CD1c-positive myeloid dendritic cell (primary cell): ENCODE measurements around the gene KCNJ1.

Experiments used
- DNase-seq: peaks from one replicate; pipeline ENCODE4 v3.0.0-alpha.2; 2016; ENCODE audit errors: extremely low spot score

KCNJ1 gene

DNA sequence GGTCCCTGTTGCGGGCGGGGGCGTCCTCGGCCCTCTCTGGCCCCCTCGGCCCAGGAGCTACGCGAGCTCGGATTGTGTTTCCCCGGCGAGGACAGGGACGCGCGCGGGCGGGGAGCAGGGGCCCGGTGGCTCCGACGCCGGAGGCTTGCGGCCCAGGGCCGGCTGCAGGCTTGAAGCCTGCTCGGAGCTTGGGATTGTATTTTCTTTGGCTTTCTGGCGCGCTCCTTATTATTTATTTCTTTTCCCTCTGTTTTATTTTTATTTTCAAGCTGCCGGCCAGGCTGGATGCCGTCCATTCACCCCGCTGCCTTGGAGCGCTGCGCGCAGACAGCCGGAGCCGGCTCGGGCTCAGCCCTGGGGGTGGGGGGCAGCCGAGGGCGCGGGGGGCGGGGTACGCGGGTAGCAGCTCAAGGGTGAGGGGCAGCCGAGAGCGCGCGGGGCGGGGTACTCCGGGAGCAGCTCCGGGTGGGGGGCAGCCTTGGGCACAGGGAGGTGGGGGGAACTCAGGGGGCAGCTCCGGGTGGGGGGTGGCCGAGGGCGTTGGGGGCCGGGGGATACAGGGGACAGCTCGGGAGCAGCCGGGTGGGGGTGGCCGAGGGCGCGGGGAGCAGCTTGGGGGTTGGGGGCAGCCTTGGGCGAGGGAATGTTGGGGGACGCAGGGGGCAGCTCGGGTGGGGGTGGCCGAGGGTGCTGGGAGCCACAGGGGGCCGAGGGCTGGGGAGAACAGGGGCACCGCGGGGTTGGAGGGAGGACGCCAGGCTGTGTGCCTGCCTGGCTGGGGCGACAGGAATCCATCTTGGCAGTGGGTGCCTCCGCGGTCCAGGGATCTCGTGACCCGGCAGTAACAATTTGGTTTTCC lies 42.7 kb downstream of the KCNJ1 start:
- no peak for DNase-seq

DNA sequence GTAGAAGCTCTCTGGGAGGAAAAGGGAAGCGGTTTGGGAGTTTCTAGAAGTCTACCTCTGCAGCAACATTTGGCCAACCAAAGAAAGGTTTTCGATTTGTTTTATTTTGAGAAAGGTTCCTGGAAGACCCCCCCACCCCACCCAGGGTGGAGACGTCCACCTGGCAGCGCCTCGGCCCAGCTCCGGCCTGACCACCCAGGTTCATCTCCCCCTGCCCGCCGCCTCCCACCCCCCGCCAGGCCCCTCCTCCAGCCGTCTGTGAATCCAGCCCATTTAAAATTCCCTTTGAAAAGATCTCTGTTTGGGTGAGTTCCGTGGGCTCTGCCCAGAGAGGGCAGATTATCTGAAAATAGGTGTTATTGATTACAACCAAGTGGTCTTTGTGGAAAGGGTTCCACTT lies 43.3 kb downstream of the KCNJ1 start:
- DNase-seq = no peak

DNA sequence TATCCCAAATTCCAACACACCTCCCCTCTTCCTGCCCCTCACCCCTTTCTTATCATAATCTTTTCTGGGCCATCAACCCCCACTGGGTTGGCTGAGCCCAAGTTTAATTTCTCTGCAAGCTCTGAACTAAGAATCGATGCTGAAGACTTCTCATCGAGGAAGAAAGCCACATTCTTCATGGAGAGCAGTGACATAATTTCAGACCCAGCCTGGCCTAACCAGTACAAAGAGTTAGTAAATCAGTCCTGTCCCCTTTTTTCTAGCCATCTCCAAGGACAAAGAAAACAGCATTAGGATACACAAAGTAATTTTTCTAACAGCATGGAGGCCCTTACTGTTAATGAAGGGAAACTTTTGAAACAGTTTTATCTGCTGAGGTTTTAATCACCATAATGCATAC lies 45.0 kb downstream of the KCNJ1 start:
- no peak for DNase-seq

- no peak for DNase-seq
Observed at GRCh38 chr11:128821556-128821955, 45.5 kb downstream of the KCNJ1 start.

DNA sequence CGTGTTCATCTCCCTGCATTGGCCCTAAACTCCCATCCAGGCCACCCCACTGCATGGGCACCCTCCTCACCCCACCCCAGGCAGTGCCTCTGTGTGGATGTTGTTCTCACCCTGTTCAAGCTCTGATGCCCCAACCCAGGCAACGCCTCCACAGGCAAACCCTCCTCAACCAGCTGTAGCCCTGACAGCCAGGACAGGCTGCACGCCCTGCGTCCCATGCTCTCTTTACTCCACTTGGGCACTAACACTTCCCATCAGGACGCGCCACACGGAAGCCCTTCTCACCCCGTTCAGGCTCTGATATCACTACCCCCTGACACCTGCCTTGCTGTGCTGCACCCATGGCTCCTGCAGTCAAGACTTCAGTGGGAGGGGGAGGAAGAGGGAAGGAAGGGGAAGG lies 47.9 kb downstream of the KCNJ1 start:
- no peak for DNase-seq

GRCh38 chr11:128814856-128815705 lies 52.0 kb downstream of the KCNJ1 start:
- peak; percentile 55 for DNase-seq

GRCh38 chr11:128813729-128814128 lies 53.4 kb downstream of the KCNJ1 start:
- no peak for DNase-seq

DNA sequence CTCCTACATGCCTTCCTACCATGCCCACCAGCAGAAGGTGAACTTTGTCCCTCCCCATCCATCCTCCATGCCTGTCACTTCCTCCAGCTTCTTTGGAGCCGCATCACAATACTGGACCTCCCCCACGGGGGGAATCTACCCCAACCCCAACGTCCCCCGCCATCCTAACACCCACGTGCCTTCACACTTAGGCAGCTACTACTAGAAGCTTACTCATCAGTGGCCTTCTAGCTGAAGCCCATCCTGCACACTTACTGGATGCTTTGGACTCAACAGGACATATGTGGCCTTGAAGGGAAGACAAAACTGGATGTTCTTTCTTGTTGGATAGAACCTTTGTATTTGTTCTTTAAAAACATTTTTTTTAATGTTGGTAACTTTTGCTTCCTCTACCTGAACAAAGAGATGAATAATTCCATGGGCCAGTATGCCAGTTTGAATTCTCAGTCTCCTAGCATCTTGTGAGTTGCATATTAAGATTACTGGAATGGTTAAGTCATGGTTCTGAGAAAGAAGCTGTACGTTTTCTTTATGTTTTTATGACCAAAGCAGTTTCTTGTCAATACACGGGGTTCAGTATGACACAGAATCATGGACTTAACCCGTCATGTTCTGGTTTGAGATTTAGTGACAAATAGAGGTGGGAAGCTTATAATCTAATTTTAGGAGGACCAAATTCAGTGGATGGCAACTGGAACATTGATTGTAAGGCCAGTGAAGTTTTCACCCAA lies 56.1 kb downstream of the KCNJ1 start:
- no peak for DNase-seq

GRCh38 chr11:128809128-128809527 lies 58.0 kb downstream of the KCNJ1 start:
- DNase-seq = no peak

DNA sequence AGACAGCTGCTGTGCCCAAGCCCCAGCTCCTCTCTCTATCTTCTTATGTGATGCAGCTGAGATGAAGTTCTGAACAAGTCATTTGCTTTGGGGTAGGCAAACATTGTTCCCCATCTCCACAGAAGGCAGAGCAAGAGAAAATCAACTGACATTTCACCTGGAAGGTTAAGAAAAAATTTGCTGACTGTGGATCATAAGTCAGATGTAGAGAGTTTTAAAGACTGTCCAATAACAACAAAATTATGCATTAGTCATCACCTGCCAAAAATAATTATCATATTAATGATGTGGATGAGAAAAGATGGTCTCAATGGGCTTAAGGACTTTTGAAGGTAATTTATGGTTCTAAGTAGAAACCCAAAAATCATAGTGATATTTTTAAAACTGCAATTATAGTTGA lies 59.2 kb downstream of the KCNJ1 start:
- DNase-seq = no peak

DNA sequence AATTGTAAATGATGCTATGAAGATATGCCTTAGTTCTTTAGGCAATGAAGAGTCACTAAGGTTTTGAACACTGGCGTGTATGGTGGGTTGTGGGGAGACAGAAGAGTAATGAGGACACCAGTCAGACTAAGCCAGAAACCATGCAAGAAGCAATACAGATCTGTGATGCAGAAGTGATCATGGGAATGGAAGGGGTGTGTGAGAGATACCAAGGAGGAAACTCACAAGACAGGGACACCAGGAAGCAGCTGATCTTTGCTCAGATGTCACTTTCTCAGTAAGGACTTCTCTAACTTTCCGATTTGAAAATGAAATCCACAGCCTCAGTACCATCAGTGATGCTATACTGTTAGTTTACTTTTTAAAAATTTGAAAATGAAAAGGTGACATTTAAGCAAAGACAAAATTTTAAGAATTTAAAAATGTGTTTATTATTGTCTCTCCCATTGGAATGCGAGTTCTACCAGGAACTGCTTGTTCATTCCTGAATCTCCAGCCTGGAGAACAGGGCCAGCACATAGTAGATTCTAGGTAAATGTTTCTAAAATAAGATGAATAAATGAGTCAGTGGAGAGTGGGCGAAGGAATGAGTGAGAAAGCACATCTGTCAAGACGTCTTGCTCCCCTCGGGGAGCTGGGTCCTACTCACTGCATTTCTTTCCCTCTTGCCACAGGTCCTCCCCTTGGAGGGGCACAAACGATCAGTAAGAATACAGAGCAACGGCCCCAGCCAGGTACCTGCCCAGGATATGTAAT lies 60.4 kb downstream of the KCNJ1 start:
- DNase-seq = no peak

DNA sequence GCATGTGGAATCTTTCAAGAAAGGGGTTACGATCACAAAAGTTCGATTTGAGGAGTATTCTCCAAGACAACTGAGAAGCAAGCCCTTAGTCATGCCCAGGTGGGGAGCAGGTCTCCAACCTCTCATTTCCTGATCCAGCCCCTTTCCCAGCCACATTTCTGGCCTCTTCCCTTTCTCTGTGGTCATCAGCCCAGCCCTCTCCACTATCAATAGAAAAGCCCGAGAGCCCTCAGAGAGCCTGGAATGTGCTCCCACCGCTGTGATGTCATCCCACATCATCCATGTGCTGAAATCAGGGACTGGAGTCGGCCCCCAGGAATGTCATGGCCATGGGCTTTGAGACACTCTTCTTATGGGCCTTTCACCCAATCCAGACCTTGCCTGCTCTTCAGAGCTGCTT lies 62.6 kb downstream of the KCNJ1 start:
- no peak for DNase-seq

- peak; percentile 76 for DNase-seq
Observed at GRCh38 chr11:128803449-128804245, 63.4 kb downstream of the KCNJ1 start.

GRCh38 chr11:128803011-128803410 lies 64.1 kb downstream of the KCNJ1 start:
- DNase-seq = peak; percentile 12

DNA sequence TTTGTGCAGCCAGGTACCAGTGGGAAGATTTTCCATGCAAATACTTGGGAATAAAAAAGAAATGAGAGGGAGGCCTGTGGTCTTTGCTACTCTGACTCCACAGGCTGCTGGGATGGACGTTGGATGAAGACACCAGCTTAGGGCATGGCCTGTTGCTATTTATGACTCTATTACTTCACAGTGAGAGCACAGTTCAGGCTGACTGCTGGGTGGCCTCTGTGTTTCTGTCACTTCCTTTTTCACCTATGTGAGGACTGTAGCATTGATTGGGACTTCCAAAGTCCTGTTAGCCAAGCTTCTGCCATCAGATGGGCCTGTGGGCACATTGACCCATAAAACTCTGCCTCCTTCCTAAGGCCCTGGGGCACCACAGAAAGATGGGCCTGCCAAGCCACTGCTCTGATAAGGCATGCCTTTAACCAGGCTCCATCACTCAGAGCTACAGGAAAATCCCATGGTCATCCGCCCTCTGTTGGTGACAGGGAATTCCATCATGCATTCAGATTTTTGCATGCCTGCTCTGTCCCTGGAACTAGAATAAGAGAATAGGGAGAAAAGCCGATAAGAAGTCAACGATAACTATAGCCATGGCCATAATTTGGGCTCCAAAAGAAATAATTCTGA lies 64.6 kb downstream of the KCNJ1 start:
- peak; percentile 28 for DNase-seq

DNA sequence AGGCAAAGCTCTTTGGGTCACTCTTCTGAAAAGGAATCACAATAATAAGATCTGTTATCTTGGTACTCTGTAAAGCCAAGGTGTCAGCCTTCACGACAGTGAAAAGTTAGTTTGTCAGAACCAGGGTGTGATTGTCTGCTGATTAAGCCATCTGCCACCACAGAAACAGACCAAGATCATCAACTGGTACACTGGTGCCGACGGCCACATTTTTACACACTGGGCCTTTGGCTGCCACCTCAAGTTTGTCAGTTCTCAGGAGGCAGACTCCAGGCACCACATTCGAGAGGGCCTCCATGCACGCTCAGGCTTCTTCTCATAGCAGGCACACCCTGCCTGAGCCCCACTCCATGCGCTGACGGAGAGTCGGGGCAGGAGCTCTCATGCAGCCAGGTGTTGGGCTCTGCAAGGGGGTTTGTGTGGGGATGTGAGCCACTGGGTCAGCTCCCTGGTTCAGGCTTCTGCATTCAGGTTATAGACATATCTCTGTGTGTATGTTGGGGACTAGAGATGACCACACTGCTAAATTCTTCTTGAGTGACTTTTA lies 66.2 kb downstream of the KCNJ1 start:
- DNase-seq = no peak

GRCh38 chr11:128796270-128796669 lies 70.8 kb downstream of the KCNJ1 start:
- DNase-seq = no peak

GRCh38 chr11:128790196-128790595 lies 76.9 kb downstream of the KCNJ1 start:
- DNase-seq = no peak

- no peak for DNase-seq
Observed at GRCh38 chr11:128789497-128790150, 77.5 kb downstream of the KCNJ1 start.
